WTC11 (cell line): ENCODE data around the gene WNT5B.

Experiments
- ATF3 ChIP-seq: sonication (generic); formaldehyde crosslinking; conservative IDR thresholded peaks from 2 replicates; pipeline ENCODE4 v1.8.1; 2022; ENCODE audit warnings: mild to moderate bottlenecking, missing genetic modification reagents
- CBFB ChIP-seq: sonication (generic); formaldehyde crosslinking; IDR thresholded peaks from 2 replicates; pipeline ENCODE4 v1.8.1; 2022; ENCODE audit warnings: mild to moderate bottlenecking, low read depth, missing genetic modification reagents
- ETV6 ChIP-seq: sonication (generic); formaldehyde crosslinking; IDR thresholded peaks from 2 replicates; pipeline ENCODE4 v1.8.1; 2022; ENCODE audit warnings: mild to moderate bottlenecking, missing genetic modification reagents
- FOXJ3 ChIP-seq: sonication (generic); formaldehyde crosslinking; IDR thresholded peaks from 2 replicates; pipeline ENCODE4 v1.9.0; 2021; ENCODE audit warnings: missing genetic modification reagents, mild to moderate bottlenecking, borderline replicate concordance
- HMGA2 ChIP-seq: fragments of 250-450 bp; sonication (Bioruptor Pico); IDR thresholded peaks from 2 replicates; pipeline ENCODE4 v1.4.0; 2021; ENCODE audit warnings: mild to moderate bottlenecking, moderate library complexity
- MAX ChIP-seq: sonication (generic); formaldehyde crosslinking; IDR thresholded peaks from 2 replicates; pipeline ENCODE4 v1.8.0; 2022; ENCODE audit warnings: mild to moderate bottlenecking, missing genetic modification reagents
- NR3C1 ChIP-seq: sonication (generic); formaldehyde crosslinking; conservative IDR thresholded peaks from 2 replicates; pipeline ENCODE4 v1.8.1; 2023; ENCODE audit warnings: low read depth, mild to moderate bottlenecking, missing genetic modification reagents
- ZBTB21 ChIP-seq: sonication (generic); formaldehyde crosslinking; IDR thresholded peaks from 2 replicates; pipeline ENCODE4 v1.8.1; 2023; ENCODE audit warnings: mild to moderate bottlenecking, missing genetic modification reagents, borderline replicate concordance

DNA sequence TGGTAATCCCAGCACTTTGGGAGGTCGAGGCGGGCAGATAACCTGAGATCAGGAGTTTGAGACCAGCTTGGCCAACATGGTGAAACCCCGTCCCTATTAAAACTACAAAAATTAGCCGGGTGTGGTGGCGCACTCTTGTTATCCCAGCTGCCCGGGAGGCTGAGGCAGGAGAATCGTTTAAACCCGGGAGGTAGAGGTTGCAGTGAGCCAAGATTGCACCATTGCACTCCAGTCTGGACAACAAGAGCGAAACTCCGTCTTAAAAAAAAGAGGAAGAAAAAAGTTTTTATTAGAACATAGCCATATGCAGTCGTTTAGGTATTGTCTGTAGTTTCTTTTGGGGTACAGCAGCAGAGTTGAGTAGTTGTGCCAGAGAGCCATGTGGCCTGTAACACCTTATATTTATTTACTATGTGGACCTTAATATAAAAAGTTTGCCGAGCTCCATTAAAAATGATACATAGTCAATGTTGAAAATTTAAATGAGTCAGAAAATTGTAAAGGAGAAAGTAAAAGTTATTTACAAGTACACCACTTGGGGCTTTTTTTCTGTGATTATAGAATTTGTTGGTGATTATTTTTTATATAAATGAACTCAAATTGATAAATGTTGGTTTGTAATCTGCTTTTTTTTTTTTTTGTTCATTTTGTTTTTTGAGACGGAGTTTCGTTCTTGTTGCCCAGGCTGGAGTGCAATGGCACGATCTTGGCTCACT lies 64.0 kb downstream of the WNT5B start:
- TF ChIP-seq FOXJ3 = no peak
- no peak for TF ChIP-seq ATF3 (CRISPR knock-in tag)
- TF ChIP-seq HMGA2 (CRISPR knock-in tag) = no peak
- TF ChIP-seq NR3C1 (CRISPR knock-in tag) = no peak
- TF ChIP-seq ETV6 = no peak
- no peak for TF ChIP-seq CBFB (CRISPR knock-in tag)
- no peak for TF ChIP-seq MAX
- TF ChIP-seq ZBTB21 (CRISPR knock-in tag) = no peak
